ENCODE data around the gene ACTN4. TPM values are rescaled to one million over a fixed set of nuclear protein-coding genes. Genes with fewer than 3 reads are reported as not detected.
"Not testable (repeated sequence)": the region's sequence is repeated elsewhere in the genome, so short reads cannot be mapped to it uniquely, and the experiment has no call there.

Gene ACTN4
- total and polyA plus RNA-seq, 2 donors (not counting 1 experiment from before 2014, with no cell fraction given), result 108 to 164 TPM

- Histone ChIP-seq H2AFZ (ENCODE audit: insufficient read depth, low read depth, low read length, poor library complexity, severe bottlenecking) (no peak overlapping the region), H3K36me3 (replicated peaks in 1 of 2; ENCODE audit: control extremely low read depth in 1 of 2, control insufficient read depth in 1 of 2, extremely low read depth in 1 of 2, insufficient read depth in 2 of 2, low read length in 1 of 2) (peaks cover 4 to 52% of the 10 kb centered on the region in 2 experiments), H3K27me3 (replicated peaks in 1 of 4; ENCODE audit: control extremely low read depth in 1 of 4, control insufficient read depth in 3 of 4, insufficient read depth in 4 of 4, low read length in 3 of 4) (no peaks in the 10 kb centered on the region), H3K4me1 (ENCODE audit: control insufficient read depth in 2 of 2, insufficient read depth in 2 of 2, low read length in 2 of 2) (no peaks in the 10 kb centered on the region), H3K27ac (ENCODE audit: low read length in 2 of 2) (no peak overlapping the region), H3K4me2 (replicated peaks; ENCODE audit: low read depth, low read length, poor library complexity, severe bottlenecking) (no peak overlapping the region), H3K4me3 (ENCODE audit: control extremely low read depth in 1 of 5, extremely low read depth in 1 of 5, insufficient read depth in 1 of 5, low read depth in 2 of 5, low read length in 4 of 5) (no peak overlapping the region), H3K9me3 (ENCODE audit: control extremely low read depth in 1 of 3, control insufficient read depth in 2 of 3, insufficient read depth in 1 of 3, low read length in 2 of 3) (no peaks in the 10 kb centered on the region), H3K9ac (ENCODE audit: low read length) (no peak overlapping the region), H3K79me2 (ENCODE audit: control insufficient read depth, insufficient read depth, low read length) (no peaks in the 10 kb centered on the region), H4K20me1 (ENCODE audit: control insufficient read depth, insufficient read depth, low read length, poor library complexity, severe bottlenecking) (no peaks in the 10 kb centered on the region)
- H3K27me3 Mint-ChIP-seq, result no peaks in the 10 kb centered on the region
- intact Hi-C loops (cut with micrococcal nuclease), result no loop called here
- ChIA-PET POLR2A (interaction anchor here (0.5 to 0.7 kb wide), 2 partner anchors 16 to 335 kb away, joined by 4 to 6 read pairs; no protein-coding TSS in a partner anchor), CTCF (no interaction called here)
- over 99% methylated on average over 9 of the region's 11 CpGs for WGBS (ENCODE audit: insufficient coverage)
- no peak for TF ChIP-seq CTCF (IDR thresholded peaks at IDR 0.05)
- TF ChIP-seq EZH2 (IDR thresholded peaks at IDR 0.05; ENCODE audit: borderline replicate concordance, insufficient read depth, low read depth, low read length, poor library complexity, severe bottlenecking), result no peak
- H3K9me3 Mint-ChIP-seq (ENCODE audit: insufficient read depth), result no peaks in the 10 kb centered on the region
- DNase-seq (no peak), ATAC-seq (ENCODE audit: low read depth) (no peak)
- H3K4me3 Mint-ChIP-seq, result no peak overlapping the region
- no peaks in the 10 kb centered on the region for H3K4me1 Mint-ChIP-seq
- no peak overlapping the region for H3K27ac Mint-ChIP-seq
Measured at GRCh38 chr19:38599722-38600121, 47.7 kb upstream of the ACTN4 start.

DNA sequence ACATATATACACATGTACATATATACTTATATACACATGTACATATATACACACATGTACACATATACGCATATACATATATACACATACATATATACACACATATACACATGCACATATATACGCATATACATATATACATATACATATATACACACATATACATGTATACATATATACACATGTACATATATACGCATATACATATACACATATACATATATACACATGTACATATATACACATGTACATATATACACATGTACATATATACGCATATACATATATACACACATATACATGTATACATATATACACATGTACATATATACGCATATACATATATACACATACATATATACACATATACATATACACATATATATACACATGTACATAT lies 44.6 kb upstream of the ACTN4 start:
- WGBS (ENCODE audit: insufficient coverage), result no CpG with 5 or more reads among the region's 5 CpGs
- intact Hi-C loops (cut with micrococcal nuclease); H3K4me3 ChIP-seq (ENCODE audit: control extremely low read depth in 1 of 5, extremely low read depth in 1 of 5, insufficient read depth in 1 of 5, low read depth in 2 of 5, low read length in 4 of 5); H3K4me3 Mint-ChIP-seq; H3K27ac ChIP-seq (ENCODE audit: low read length in 2 of 2); H3K9me3 Mint-ChIP-seq (ENCODE audit: insufficient read depth); H3K4me1 Mint-ChIP-seq; H2AFZ ChIP-seq (ENCODE audit: insufficient read depth, low read depth, low read length, poor library complexity, severe bottlenecking); H3K9ac ChIP-seq (ENCODE audit: low read length); H3K4me2 ChIP-seq (replicated peaks; ENCODE audit: low read depth, low read length, poor library complexity, severe bottlenecking); H3K27ac Mint-ChIP-seq; H4K20me1 ChIP-seq (ENCODE audit: control insufficient read depth, insufficient read depth, low read length, poor library complexity, severe bottlenecking); DNase-seq; ATAC-seq (ENCODE audit: low read depth); H3K79me2 ChIP-seq (ENCODE audit: control insufficient read depth, insufficient read depth, low read length); H3K27me3 ChIP-seq (replicated peaks in 1 of 4; ENCODE audit: control extremely low read depth in 1 of 4, control insufficient read depth in 3 of 4, insufficient read depth in 4 of 4, low read length in 3 of 4); H3K9me3 ChIP-seq (ENCODE audit: control extremely low read depth in 1 of 3, control insufficient read depth in 2 of 3, insufficient read depth in 1 of 3, low read length in 2 of 3); POLR2A ChIA-PET; H3K27me3 Mint-ChIP-seq; H3K4me1 ChIP-seq (ENCODE audit: control insufficient read depth in 2 of 2, insufficient read depth in 2 of 2, low read length in 2 of 2); CTCF ChIA-PET: not testable (repeated sequence)
- H3K36me3 ChIP-seq (replicated peaks in 1 of 2; ENCODE audit: control extremely low read depth in 1 of 2, control insufficient read depth in 1 of 2, extremely low read depth in 1 of 2, insufficient read depth in 2 of 2, low read length in 1 of 2), result peaks cover 2 to 51% of the 10 kb centered on the region in 2 experiments

All from B cell (primary cell).